ENCODE data around the gene CD300A.

CD300A gene

DNA sequence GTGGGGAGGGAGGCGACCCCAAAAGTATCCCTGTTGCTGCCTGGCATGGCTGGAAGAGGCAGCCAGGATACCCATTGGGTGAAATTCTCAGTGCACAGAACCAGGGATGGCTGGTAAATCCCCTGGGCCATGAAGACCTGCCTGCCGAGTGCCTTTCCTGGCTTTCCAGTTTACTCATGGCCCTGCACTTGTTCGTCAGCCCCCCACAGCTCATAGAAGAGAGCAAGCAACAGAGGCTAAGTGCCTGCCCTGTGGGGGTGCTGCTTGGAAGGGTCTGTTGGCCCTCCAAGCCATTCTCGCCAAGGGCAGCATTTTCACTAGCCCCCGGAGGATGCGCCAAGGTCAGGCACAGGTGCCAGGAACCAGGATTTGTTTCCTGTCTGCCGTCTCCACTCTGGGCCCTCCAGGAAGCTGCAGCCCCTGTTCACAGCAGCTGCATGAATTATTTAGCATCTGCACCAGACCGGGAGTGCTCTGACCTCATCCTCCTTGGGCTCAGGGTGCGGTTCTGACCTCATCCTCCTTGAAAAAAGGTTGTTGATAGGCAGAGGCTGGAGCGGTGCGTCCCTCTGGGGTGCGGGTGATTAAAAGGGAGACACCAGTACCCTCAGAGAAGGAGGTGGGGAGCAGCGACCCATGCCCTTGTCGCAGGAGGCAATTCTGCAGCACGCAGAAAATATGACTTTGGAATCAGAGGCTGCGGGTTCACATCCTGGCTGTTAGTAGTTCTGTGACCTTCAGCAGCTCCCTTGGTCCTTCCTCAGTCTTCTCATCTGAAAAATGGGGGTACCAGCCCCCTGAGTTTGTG, 14.2 kb upstream of the CD300A start (continued):
- 0 out of 2 replicates have a peak, but pooled peaks have one; percentile 56 for TF ChIP-seq ZNF660 (tag by site-specific recombination; IDR thresholded peaks at IDR 0.05)
- TF ChIP-seq ZFP37 (tag by site-specific recombination; IDR thresholded peaks at IDR 0.05): no peak
- TF ChIP-seq, protein P1, sequence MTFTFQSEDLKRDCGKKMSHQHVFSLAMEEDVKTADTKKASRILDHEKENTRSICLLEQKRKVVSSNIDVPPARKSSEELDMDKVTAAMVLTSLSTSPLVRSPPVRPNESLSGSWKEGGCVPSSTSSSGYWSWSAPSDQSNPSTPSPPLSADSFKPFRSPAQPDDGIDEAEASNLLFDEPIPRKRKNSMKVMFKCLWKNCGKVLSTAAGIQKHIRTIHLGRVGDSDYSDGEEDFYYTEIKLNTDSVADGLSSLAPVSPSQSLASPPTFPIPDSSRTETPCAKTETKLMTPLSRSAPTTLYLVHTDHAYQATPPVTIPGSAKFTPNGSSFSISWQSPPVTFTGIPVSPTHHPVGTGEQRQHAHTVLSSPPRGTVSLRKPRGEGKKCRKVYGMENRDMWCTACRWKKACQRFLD (tag by site-specific recombination; IDR thresholded peaks at IDR 0.05): no peak
- TF ChIP-seq REPIN1 (tag by site-specific recombination; IDR thresholded peaks at IDR 0.05; ENCODE audit: low read depth): no peak
- no peak for TF ChIP-seq IKZF3 (tag by site-specific recombination; IDR thresholded peaks at IDR 0.05)
- no peak for TF ChIP-seq ZNF596 (tag by site-specific recombination; IDR thresholded peaks at IDR 0.05)
- TF ChIP-seq, protein P2, sequence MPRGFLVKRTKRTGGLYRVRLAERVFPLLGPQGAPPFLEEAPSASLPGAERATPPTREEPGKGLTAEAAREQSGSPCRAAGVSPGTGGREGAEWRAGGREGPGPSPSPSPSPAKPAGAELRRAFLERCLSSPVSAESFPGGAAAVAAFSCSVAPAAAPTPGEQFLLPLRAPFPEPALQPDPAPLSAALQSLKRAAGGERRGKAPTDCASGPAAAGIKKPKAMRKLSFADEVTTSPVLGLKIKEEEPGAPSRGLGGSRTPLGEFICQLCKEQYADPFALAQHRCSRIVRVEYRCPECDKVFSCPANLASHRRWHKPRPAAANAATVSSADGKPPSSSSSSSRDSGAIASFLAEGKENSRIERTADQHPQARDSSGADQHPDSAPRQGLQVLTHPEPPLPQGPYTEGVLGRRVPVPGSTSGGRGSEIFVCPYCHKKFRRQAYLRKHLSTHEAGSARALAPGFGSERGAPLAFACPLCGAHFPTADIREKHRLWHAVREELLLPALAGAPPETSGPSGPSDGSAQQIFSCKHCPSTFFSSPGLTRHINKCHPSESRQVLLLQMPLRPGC (tag by site-specific recombination; IDR thresholded peaks at IDR 0.05): no peak
- TF ChIP-seq, protein P3, sequence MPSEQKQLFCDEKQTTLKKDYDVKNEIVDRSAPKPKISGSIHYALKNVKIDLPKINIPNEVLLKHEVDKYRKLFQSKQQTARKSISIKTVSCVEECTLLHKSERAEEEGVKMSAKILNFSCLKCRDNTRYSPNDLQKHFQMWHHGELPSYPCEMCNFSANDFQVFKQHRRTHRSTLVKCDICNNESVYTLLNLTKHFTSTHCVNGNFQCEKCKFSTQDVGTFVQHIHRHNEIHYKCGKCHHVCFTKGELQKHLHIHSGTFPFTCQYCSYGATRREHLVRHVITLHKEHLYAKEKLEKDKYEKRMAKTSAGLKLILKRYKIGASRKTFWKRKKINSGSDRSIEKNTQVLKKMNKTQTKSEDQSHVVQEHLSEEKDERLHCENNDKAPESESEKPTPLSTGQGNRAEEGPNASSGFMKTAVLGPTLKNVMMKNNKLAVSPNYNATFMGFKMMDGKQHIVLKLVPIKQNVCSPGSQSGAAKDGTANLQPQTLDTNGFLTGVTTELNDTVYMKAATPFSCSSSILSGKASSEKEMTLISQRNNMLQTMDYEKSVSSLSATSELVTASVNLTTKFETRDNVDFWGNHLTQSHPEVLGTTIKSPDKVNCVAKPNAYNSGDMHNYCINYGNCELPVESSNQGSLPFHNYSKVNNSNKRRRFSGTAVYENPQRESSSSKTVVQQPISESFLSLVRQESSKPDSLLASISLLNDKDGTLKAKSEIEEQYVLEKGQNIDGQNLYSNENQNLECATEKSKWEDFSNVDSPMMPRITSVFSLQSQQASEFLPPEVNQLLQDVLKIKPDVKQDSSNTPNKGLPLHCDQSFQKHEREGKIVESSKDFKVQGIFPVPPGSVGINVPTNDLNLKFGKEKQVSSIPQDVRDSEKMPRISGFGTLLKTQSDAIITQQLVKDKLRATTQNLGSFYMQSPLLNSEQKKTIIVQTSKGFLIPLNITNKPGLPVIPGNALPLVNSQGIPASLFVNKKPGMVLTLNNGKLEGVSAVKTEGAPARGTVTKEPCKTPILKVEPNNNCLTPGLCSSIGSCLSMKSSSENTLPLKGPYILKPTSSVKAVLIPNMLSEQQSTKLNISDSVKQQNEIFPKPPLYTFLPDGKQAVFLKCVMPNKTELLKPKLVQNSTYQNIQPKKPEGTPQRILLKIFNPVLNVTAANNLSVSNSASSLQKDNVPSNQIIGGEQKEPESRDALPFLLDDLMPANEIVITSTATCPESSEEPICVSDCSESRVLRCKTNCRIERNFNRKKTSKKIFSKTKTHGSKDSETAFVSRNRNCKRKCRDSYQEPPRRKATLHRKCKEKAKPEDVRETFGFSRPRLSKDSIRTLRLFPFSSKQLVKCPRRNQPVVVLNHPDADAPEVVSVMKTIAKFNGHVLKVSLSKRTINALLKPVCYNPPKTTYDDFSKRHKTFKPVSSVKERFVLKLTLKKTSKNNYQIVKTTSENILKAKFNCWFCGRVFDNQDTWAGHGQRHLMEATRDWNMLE (tag by site-specific recombination; conservative IDR thresholded peaks at IDR 0.05; ENCODE audit: low read depth): no peak
- TF ChIP-seq, protein P4, sequence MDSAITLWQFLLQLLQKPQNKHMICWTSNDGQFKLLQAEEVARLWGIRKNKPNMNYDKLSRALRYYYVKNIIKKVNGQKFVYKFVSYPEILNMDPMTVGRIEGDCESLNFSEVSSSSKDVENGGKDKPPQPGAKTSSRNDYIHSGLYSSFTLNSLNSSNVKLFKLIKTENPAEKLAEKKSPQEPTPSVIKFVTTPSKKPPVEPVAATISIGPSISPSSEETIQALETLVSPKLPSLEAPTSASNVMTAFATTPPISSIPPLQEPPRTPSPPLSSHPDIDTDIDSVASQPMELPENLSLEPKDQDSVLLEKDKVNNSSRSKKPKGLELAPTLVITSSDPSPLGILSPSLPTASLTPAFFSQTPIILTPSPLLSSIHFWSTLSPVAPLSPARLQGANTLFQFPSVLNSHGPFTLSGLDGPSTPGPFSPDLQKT (IDR thresholded peaks at IDR 0.05; ENCODE audit: borderline replicate concordance, low read depth, low read length): no peak
- no peak for TF ChIP-seq HOXC10 (CRISPR knock-in tag; IDR thresholded peaks at IDR 0.05)
- no peak for TF ChIP-seq ZNF112 (tag by site-specific recombination; IDR thresholded peaks at IDR 0.05)
- TF ChIP-seq, protein P5, sequence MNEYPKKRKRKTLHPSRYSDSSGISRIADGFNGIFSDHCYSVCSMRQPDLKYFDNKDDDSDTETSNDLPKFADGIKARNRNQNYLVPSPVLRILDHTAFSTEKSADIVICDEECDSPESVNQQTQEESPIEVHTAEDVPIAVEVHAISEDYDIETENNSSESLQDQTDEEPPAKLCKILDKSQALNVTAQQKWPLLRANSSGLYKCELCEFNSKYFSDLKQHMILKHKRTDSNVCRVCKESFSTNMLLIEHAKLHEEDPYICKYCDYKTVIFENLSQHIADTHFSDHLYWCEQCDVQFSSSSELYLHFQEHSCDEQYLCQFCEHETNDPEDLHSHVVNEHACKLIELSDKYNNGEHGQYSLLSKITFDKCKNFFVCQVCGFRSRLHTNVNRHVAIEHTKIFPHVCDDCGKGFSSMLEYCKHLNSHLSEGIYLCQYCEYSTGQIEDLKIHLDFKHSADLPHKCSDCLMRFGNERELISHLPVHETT (tag by site-specific recombination; IDR thresholded peaks at IDR 0.05): no peak
- peak; percentile 60; the same call in 1 of the 2 replicates for TF ChIP-seq ZNF366 (tag by site-specific recombination; conservative IDR thresholded peaks at IDR 0.05)
- TF ChIP-seq KLF16 (tag by site-specific recombination; IDR thresholded peaks at IDR 0.05): no peak
- no peak for TF ChIP-seq MYNN (tag by site-specific recombination; IDR thresholded peaks at IDR 0.05; ENCODE audit: borderline replicate concordance)
- peak; percentile 52 for TF ChIP-seq SP2 (tag by site-specific recombination; IDR thresholded peaks at IDR 0.05)
- TF ChIP-seq ZNF664 (tag by site-specific recombination; IDR thresholded peaks at IDR 0.05): no peak
- no peak for TF ChIP-seq ZNF560 (tag by site-specific recombination; IDR thresholded peaks at IDR 0.05; ENCODE audit: borderline replicate concordance)
- TF ChIP-seq, protein P6, sequence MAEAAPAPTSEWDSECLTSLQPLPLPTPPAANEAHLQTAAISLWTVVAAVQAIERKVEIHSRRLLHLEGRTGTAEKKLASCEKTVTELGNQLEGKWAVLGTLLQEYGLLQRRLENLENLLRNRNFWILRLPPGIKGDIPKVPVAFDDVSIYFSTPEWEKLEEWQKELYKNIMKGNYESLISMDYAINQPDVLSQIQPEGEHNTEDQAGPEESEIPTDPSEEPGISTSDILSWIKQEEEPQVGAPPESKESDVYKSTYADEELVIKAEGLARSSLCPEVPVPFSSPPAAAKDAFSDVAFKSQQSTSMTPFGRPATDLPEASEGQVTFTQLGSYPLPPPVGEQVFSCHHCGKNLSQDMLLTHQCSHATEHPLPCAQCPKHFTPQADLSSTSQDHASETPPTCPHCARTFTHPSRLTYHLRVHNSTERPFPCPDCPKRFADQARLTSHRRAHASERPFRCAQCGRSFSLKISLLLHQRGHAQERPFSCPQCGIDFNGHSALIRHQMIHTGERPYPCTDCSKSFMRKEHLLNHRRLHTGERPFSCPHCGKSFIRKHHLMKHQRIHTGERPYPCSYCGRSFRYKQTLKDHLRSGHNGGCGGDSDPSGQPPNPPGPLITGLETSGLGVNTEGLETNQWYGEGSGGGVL (tag by site-specific recombination; IDR thresholded peaks at IDR 0.05): no peak
- TF ChIP-seq, protein P7, sequence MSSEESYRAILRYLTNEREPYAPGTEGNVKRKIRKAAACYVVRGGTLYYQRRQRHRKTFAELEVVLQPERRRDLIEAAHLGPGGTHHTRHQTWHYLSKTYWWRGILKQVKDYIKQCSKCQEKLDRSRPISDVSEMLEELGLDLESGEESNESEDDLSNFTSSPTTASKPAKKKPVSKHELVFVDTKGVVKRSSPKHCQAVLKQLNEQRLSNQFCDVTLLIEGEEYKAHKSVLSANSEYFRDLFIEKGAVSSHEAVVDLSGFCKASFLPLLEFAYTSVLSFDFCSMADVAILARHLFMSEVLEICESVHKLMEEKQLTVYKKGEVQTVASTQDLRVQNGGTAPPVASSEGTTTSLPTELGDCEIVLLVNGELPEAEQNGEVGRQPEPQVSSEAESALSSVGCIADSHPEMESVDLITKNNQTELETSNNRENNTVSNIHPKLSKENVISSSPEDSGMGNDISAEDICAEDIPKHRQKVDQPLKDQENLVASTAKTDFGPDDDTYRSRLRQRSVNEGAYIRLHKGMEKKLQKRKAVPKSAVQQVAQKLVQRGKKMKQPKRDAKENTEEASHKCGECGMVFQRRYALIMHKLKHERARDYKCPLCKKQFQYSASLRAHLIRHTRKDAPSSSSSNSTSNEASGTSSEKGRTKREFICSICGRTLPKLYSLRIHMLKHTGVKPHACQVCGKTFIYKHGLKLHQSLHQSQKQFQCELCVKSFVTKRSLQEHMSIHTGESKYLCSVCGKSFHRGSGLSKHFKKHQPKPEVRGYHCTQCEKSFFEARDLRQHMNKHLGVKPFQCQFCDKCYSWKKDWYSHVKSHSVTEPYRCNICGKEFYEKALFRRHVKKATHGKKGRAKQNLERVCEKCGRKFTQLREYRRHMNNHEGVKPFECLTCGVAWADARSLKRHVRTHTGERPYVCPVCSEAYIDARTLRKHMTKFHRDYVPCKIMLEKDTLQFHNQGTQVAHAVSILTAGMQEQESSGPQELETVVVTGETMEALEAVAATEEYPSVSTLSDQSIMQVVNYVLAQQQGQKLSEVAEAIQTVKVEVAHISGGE (tag by site-specific recombination; conservative IDR thresholded peaks at IDR 0.05; ENCODE audit: low read depth): no peak
- no peak for TF ChIP-seq ZXDB (tag by site-specific recombination; IDR thresholded peaks at IDR 0.05)
- TF ChIP-seq ZNF768 (tag by site-specific recombination; IDR thresholded peaks at IDR 0.05): no peak
- TF ChIP-seq ZNF555 (tag by site-specific recombination; conservative IDR thresholded peaks at IDR 0.05): no peak
